BJ (cell line): ENCODE measurements around the gene CCM2. TPM values are rescaled to one million over a fixed set of nuclear protein-coding genes. Genes with fewer than 3 reads are reported as not detected.

ENCODE experiments used
- CTCF ChIA-PET: fragments of 350-600 bp; formaldehyde crosslinking; extraction: SDS; loops from one replicate; lab custom pipeline; 2021; ENCODE audit warnings: antibody characterized with exemption, inconsistent platforms; lab: Yijun Ruan, JAX
- POLR2A ChIA-PET: fragments of 300-600 bp; sonication (Branson Sonifier 250); formaldehyde crosslinking; extraction: SDS; loops from one replicate; lab custom pipeline; 2021; ENCODE audit warnings: antibody characterized with exemption; lab: Charles Lee
- DNase-seq: peaks from one replicate; pipeline ENCODE4 v3.0.0-alpha.2; 2011; ENCODE audit warnings: low read depth
- H3K27me3 ChIP-seq: 2 replicates; pipeline ENCODE4 v1.6.0; 2011; ENCODE audit warnings: low read length; ENCODE audit not compliant: control insufficient read depth, insufficient read depth
- H3K36me3 ChIP-seq: 2 replicates; pipeline ENCODE4 v1.5.1; 2011; ENCODE audit warnings: low read length; ENCODE audit not compliant: control insufficient read depth, insufficient read depth
- H3K4me3 ChIP-seq: 2 replicates; pipeline ENCODE4 v1.5.1; 2011; ENCODE audit warnings: low read depth, mild to moderate bottlenecking, control low read depth, low read length
- CTCF ChIP-seq: IDR thresholded peaks from 2 replicates; pipeline ENCODE4 v1.5.1; 2011; ENCODE audit warnings: low read depth, mild to moderate bottlenecking, control low read depth, inconsistent platforms, low read length, moderate library complexity; ENCODE audit not compliant: insufficient read depth
- polyA plus RNA-seq: library from polyadenylated mRNA; depleted of rRNA; stranded (reverse); fragments of >200 nt; gene quantifications from 2 replicates; pipeline ENCODE4 v1.2.3, GENCODE V29; 2011

CCM2 gene
- polyA plus RNA-seq, 1 experiment, result 48.2 TPM

GRCh38 chr7:45073031-45073785, 73.2 kb downstream of the CCM2 start:
- Histone ChIP-seq H3K36me3 (peaks cover 40% of the 10 kb centered on the region), H3K4me3 (no peak overlapping the region), H3K27me3 (no peaks in the 10 kb centered on the region)
- no peak for TF ChIP-seq CTCF
- CTCF ChIA-PET, result interaction anchor here (0.9 kb wide), 1 partner anchor 81 kb away, joined by 3 read pairs; no protein-coding TSS in a partner anchor
- DNase-seq, result no peak
- POLR2A ChIA-PET, result no interaction called here

- DNase-seq, result no peak
- peaks cover 36% of the 10 kb centered on the region for H3K36me3 ChIP-seq
- no peaks in the 10 kb centered on the region for H3K27me3 ChIP-seq
- ChIA-PET POLR2A (no interaction called here), CTCF (interaction anchor here (0.9 kb wide), 1 partner anchor 80 kb away, joined by 3 read pairs; no protein-coding TSS in a partner anchor)
- H3K4me3 ChIP-seq, result no peak overlapping the region
- TF ChIP-seq CTCF, result no peak
Measured at GRCh38 chr7:45073786-45074527, 74.0 kb downstream of the CCM2 start.

DNA sequence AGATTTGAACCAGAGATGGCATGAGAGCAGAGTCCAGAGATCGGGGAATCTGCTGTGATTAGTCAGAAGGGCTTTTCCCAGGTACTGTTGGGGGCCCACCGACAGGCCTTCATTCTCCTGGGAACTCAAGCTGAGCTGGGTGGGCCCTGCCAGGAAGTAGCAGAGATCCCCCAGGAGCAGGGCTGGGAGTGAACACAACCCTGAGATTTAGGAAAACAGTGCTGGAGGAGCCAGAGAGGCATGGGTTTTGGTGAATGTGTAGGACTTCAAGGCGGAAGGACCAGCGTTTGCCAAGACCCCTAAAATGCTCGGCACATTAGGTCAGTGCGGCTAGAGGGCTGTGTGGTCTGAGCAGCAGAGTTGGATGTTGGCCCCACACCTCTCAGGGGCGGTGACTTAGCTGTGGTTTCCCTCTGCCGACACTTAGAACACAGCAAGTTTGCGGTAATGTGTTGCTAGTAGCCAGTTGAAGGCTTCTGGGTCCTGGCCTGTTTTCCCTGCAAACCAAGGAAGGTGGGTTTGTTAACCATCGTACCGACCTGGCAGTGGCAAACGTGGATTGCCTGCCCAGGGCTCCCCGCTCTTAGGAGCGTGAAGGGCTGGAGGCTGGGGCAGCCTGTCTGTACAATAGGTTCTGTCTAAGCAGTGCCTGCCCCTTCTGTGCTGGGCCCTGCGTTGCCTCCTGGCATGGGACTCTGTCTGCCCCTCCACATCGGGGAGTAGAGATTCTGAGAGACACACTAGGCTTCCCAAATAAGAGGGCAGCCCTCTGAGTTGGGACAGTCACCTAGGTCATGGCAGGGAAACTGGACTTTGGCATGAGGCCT, 74.7 kb downstream of the CCM2 start:
- POLR2A ChIA-PET, result no interaction called here
- Histone ChIP-seq H3K4me3 (no peak overlapping the region), H3K36me3 (peaks cover 34% of the 10 kb centered on the region), H3K27me3 (no peaks in the 10 kb centered on the region)
- TF ChIP-seq CTCF, result no peak
- DNase-seq, result no peak
- CTCF ChIA-PET, result no interaction called here

DNA sequence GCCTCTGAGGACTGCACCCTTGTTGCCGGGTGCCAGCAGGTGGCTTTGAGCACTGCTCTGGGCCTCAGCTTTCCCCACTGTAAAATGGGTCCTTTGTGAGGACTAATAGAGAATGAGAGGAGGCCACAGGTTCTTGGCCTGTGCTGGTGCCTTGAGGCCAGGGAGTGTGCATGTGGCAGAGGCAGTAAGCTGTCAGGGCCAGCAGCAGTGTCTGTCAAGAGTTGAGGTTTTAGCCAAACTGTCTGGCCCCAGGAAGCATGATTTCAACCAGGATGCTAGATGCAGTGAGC, 75.3 kb downstream of the CCM2 start:
- H3K36me3 ChIP-seq, result peaks cover 32% of the 10 kb centered on the region
- no peak overlapping the region for H3K4me3 ChIP-seq
- CTCF ChIA-PET, result no interaction called here
- DNase-seq, result no peak
- H3K27me3 ChIP-seq, result no peaks in the 10 kb centered on the region
- TF ChIP-seq CTCF, result no peak
- POLR2A ChIA-PET, result no interaction called here
